ENCODE results near the gene TRAPPC2L.

TRAPPC2L gene

GRCh38 chr16:88897696-88898425, 40.9 kb downstream of the TRAPPC2L start:
- DNase-seq (no peak), ATAC-seq (replicated peaks) (no peak)
- H3K4me3 Mint-ChIP-seq, result no peak overlapping the region
- peaks cover 19 to 21% of the 10 kb centered on the region in 2 donors for H3K36me3 Mint-ChIP-seq
- H3K9me3 Mint-ChIP-seq, result peaks cover 0 to 2% of the 10 kb centered on the region in 2 donors
- H3K27ac Mint-ChIP-seq, result no peak overlapping the region
- H3K4me1 Mint-ChIP-seq, result peaks cover 11 to 28% of the 10 kb centered on the region in 2 donors
- no peaks in the 10 kb centered on the region for H3K27me3 Mint-ChIP-seq

GRCh38 chr16:88899901-88900661, 43.2 kb downstream of the TRAPPC2L start:
- ATAC-seq (replicated peaks) (no peak), DNase-seq (no peak)
- no peak overlapping the region for H3K4me3 Mint-ChIP-seq
- peaks cover 18 to 25% of the 10 kb centered on the region in 2 donors for H3K36me3 Mint-ChIP-seq
- H3K27ac Mint-ChIP-seq, result no peak overlapping the region
- no peaks in the 10 kb centered on the region for H3K9me3 Mint-ChIP-seq
- H3K4me1 Mint-ChIP-seq, result peaks cover 11 to 27% of the 10 kb centered on the region in 2 donors
- H3K27me3 Mint-ChIP-seq, result no peaks in the 10 kb centered on the region

- Mint-ChIP-seq H3K27ac (no peak overlapping the region), H3K36me3 (peaks cover 14 to 25% of the 10 kb centered on the region in 2 donors), H3K4me1 (peaks cover 8 to 26% of the 10 kb centered on the region in 2 donors), H3K27me3 (no peaks in the 10 kb centered on the region), H3K9me3 (no peaks in the 10 kb centered on the region), H3K4me3 (no peak overlapping the region)
- DNase-seq (no peak), ATAC-seq (replicated peaks) (no peak)
These were observed 43.7 kb downstream of the TRAPPC2L start for GRCh38 chr16:88900662-88901052.

- ATAC-seq (replicated peaks) (no peak), DNase-seq (no peak)
- no peak overlapping the region for H3K4me3 Mint-ChIP-seq
- no peak overlapping the region for H3K27ac Mint-ChIP-seq
- no peaks in the 10 kb centered on the region for H3K27me3 Mint-ChIP-seq
- peaks cover 14 to 22% of the 10 kb centered on the region in 2 donors for H3K36me3 Mint-ChIP-seq
- H3K9me3 Mint-ChIP-seq, result no peaks in the 10 kb centered on the region
- peaks cover 9 to 25% of the 10 kb centered on the region in 2 donors for H3K4me1 Mint-ChIP-seq
These were observed 44.9 kb downstream of the TRAPPC2L start for GRCh38 chr16:88901718-88902337.

GRCh38 chr16:88902744-88903143, 45.8 kb downstream of the TRAPPC2L start:
- no peaks in the 10 kb centered on the region for H3K9me3 Mint-ChIP-seq
- H3K27ac Mint-ChIP-seq, result peak overlapping the region; percentile 65
- H3K4me1 Mint-ChIP-seq, result peaks cover 11 to 26% of the 10 kb centered on the region in 2 donors
- peaks cover 12 to 24% of the 10 kb centered on the region in 2 donors for H3K36me3 Mint-ChIP-seq
- no peak overlapping the region for H3K4me3 Mint-ChIP-seq
- no peaks in the 10 kb centered on the region for H3K27me3 Mint-ChIP-seq
- ATAC-seq (replicated peaks) (no peak), DNase-seq (no peak)

- Mint-ChIP-seq H3K4me3 (no peak overlapping the region), H3K9me3 (no peaks in the 10 kb centered on the region), H3K27ac (peak overlapping the region; percentile 65), H3K4me1 (peaks cover 13 to 31% of the 10 kb centered on the region in 2 donors), H3K36me3 (peaks cover 10 to 25% of the 10 kb centered on the region in 2 donors), H3K27me3 (no peaks in the 10 kb centered on the region)
- no peak for ATAC-seq (replicated peaks)
- DNase-seq, result no peak
These were observed 46.3 kb downstream of the TRAPPC2L start for GRCh38 chr16:88903267-88903666.

- Mint-ChIP-seq H3K4me3 (no peak overlapping the region), H3K9me3 (no peaks in the 10 kb centered on the region), H3K36me3 (peaks cover 8 to 22% of the 10 kb centered on the region in 2 donors), H3K27ac (no peak overlapping the region), H3K27me3 (no peaks in the 10 kb centered on the region), H3K4me1 (peaks cover 16 to 33% of the 10 kb centered on the region in 2 donors)
- DNase-seq (no peak), ATAC-seq (replicated peaks) (peak in 1 of 2 donors; percentile 8)
These were observed 47.9 kb downstream of the TRAPPC2L start for GRCh38 chr16:88904676-88905365.

GRCh38 chr16:88905563-88905962, 48.6 kb downstream of the TRAPPC2L start:
- ATAC-seq (replicated peaks) (peak; percentile 57 to 63), DNase-seq (no peak)
- H3K4me1 Mint-ChIP-seq, result peaks cover 23 to 41% of the 10 kb centered on the region in 2 donors
- H3K27ac Mint-ChIP-seq, result peak overlapping the region; percentile 25
- H3K9me3 Mint-ChIP-seq, result no peaks in the 10 kb centered on the region
- H3K27me3 Mint-ChIP-seq, result no peaks in the 10 kb centered on the region
- H3K36me3 Mint-ChIP-seq, result peaks cover 8 to 29% of the 10 kb centered on the region in 2 donors
- H3K4me3 Mint-ChIP-seq, result no peak overlapping the region

GRCh38 chr16:88906020-88906419, 49.1 kb downstream of the TRAPPC2L start:
- peak overlapping the region; percentile 81 for H3K27ac Mint-ChIP-seq

GRCh38 chr16:88906535-88907105, 49.7 kb downstream of the TRAPPC2L start:
- Mint-ChIP-seq H3K27me3 (no peaks in the 10 kb centered on the region), H3K4me1 (peaks cover 30 to 50% of the 10 kb centered on the region in 2 donors), H3K27ac (no peak overlapping the region), H3K36me3 (peaks cover 4 to 34% of the 10 kb centered on the region in 2 donors), H3K9me3 (no peaks in the 10 kb centered on the region), H3K4me3 (no peak overlapping the region)
- DNase-seq (no peak), ATAC-seq (replicated peaks) (no peak)

More at GRCh38 chr16:88906020-88906419, 49.1 kb downstream of the TRAPPC2L start:
- Mint-ChIP-seq H3K4me3 (no peak overlapping the region), H3K27me3 (no peaks in the 10 kb centered on the region), H3K9me3 (no peaks in the 10 kb centered on the region), H3K4me1 (peaks cover 24 to 44% of the 10 kb centered on the region in 2 donors), H3K36me3 (peaks cover 6 to 29% of the 10 kb centered on the region in 2 donors)
- ATAC-seq (replicated peaks) (no peak), DNase-seq (no peak)

GRCh38 chr16:88907768-88908167, 50.8 kb downstream of the TRAPPC2L start:
- Mint-ChIP-seq H3K4me3 (no peak overlapping the region), H3K4me1 (peaks cover 36 to 60% of the 10 kb centered on the region in 2 donors), H3K36me3 (peaks cover 9 to 40% of the 10 kb centered on the region in 2 donors), H3K27ac (peak overlapping the region; percentile 15), H3K27me3 (no peaks in the 10 kb centered on the region), H3K9me3 (no peaks in the 10 kb centered on the region)
- DNase-seq (no peak), ATAC-seq (replicated peaks) (no peak)

- no peak for DNase-seq
- H3K36me3 Mint-ChIP-seq, result peaks cover 12 to 36% of the 10 kb centered on the region in 2 donors
- H3K27ac Mint-ChIP-seq, result no peak overlapping the region
- H3K9me3 Mint-ChIP-seq, result no peaks in the 10 kb centered on the region
- no peaks in the 10 kb centered on the region for H3K27me3 Mint-ChIP-seq
- ATAC-seq (replicated peaks), result no peak
- H3K4me1 Mint-ChIP-seq, result peaks cover 38 to 60% of the 10 kb centered on the region in 2 donors
- H3K4me3 Mint-ChIP-seq, result no peak overlapping the region
These were observed 51.4 kb downstream of the TRAPPC2L start for GRCh38 chr16:88908307-88908706.

- peaks cover 0 to 3% of the 10 kb centered on the region in 2 donors for H3K9me3 Mint-ChIP-seq
These were observed 52.7 kb downstream of the TRAPPC2L start for GRCh38 chr16:88909431-88910210.

More at GRCh38 chr16:88909431-88910210, 52.7 kb downstream of the TRAPPC2L start:
- peaks cover 18 to 46% of the 10 kb centered on the region in 2 donors for H3K36me3 Mint-ChIP-seq
- no peak overlapping the region for H3K4me3 Mint-ChIP-seq
- DNase-seq (no peak), ATAC-seq (replicated peaks) (no peak)
- H3K27me3 Mint-ChIP-seq, result no peaks in the 10 kb centered on the region
- H3K4me1 Mint-ChIP-seq, result peaks cover 43 to 70% of the 10 kb centered on the region in 2 donors
- H3K27ac Mint-ChIP-seq, result no peak overlapping the region

All from stimulated activated naive B cell treated with anti-CD40 and anti-IgM and Interleukin-4, amounts not matched to agents 10 μg/mL and 1 μg/mL and 100 μg/mL, for 72 hours (primary cell).